Amniotic epithelial cell (primary cell): ENCODE results near the gene SYTL3.
A peak's percentile ranks its signal among the peaks of the same experiment; 100 is the strongest.
"Not testable (repeated sequence)": the region's sequence is repeated elsewhere in the genome, so short reads cannot be mapped to it uniquely, and the experiment has no call there.

ENCODE experiments used
- DNase-seq: peaks from one replicate; pipeline ENCODE4 v3.0.0-alpha.2; 2010; ENCODE audit warnings: low read depth

SYTL3 gene

DNA sequence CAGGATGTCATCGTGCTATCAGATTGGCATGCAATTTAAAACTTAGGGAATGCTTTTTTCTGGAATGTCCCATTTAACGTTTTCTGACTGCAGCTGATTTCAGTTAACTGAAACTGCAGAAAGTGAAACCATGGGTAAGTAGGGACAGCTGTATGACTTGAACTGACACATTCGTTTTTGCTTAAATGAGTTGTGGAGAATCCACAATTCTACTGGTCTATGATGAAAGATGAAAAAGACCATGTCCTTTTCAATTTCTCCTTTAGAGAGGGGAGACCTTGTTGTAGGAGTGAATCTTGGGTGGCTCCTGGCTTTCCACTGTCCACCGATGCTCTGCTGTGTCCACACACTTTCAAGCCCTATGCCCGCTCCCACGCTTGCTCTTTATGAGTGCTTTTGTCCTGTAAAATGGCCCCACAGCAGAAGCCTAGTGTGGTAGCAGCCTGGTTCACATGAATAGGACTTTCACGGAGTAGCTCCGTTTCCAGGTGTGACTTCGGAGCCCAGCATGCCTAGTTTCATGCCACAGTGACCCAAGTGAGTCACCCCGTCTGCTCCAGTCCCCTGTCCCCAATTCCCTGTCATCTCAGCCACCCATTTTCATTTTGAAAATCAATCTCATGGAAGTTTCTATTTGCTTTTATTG, 27.2 kb upstream of the SYTL3 start:
- no peak for DNase-seq

DNA sequence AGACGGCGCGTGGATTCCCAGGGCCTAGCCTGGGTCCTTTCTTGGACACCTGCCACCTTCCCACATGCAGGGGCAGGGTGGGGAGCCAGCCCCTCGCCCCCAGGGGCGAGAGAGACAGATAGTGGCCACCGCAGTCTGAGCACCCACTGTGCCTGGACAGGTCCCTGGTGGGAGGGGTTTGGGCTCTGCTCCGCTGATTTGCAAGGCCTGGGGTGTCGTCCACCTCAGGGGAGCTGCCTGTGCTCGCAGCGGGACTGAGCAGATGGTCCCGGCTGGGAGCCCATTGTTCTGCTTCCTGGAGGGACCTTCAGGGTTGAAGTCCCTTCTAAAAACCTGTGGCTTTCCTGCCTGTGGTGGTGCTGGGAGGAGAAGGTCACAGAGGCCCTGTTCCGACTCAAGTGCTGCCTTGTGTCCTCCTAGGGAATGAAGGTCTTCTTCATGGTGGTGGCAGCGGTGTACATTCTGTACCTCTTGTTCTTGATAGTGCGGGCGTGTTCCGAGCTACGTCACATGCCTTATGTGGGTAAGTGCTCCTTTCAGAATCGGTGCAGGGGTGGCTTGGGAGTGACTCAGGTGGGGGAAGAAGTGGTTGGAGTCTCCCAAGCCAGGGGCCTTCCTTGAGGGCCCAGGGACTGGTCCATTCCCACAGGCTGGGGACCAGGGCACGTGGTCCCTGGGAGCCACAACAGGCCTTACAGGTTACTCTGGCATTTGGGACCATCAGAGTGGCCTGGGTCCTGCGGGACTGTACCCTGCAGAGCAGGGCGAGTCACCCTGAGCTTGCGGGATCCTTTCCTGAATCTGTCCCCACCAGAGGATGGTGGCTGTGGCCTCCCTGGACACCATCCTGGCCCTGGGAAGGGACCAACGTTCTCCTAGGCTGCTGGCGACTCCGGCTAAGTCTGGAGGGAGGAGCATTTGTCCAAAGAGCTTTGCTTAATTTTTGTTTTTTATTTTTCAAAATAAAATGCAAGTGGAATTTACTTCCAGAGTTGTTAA, 24.9 kb upstream of the SYTL3 start:
- DNase-seq, result no peak

DNA sequence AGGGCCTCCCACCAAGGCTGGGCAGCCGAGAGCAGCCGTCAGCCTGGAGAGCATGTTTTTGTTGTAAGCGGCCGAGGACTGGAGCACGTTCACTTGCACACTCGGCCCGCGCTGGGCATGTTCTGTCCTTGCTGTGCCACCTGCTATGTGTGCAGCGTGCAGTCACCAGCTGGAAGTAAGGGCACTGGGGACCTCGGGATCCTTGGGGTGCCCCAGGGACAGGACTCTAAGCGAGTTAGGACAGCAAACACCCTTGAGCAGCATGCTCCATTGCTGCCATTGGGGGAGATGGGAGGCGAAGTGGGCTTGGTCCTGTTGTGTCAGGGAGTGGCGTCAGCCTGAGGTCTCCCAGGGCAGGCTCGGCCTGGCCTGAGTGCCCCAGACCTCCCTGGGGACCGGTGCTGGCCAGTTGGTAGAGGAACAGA, 24.0 kb upstream of the SYTL3 start:
- DNase-seq, result no peak

DNA sequence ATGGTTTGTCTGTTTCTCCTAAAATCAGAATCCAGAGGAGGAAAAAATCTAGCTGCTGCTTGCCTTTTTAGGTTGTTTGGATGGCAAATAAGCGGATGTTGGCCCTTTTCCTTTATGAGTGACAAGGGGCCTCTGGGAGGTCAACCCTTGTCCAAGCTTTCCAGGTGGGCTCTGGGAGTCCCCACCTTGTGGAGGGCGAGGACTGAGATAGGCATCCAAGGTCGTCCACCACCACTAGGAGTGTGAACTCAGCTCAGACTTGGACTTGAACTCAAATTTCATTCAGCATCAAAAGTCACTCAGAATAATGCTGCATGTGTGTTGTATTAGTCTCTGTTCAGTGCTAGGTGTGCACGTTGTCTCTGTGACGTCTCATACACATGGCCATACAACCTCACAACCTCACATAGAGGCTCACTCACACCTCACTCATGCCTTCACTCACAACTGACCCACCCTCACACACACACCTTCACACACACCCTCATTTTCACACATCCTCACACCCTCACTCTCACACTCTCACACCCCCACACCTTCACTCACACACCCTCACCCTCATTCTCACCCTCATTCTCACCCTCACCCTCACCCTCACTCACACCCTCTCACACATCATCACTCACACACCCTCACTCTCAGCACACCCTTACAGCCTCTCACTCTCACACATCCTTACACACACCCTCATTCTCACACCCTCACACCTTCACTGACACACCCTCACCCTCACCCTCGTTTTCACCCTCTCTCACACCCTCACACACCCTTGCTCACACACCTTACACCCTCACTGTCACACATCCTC, 23.3 kb upstream of the SYTL3 start:
- DNase-seq, result no peak

DNA sequence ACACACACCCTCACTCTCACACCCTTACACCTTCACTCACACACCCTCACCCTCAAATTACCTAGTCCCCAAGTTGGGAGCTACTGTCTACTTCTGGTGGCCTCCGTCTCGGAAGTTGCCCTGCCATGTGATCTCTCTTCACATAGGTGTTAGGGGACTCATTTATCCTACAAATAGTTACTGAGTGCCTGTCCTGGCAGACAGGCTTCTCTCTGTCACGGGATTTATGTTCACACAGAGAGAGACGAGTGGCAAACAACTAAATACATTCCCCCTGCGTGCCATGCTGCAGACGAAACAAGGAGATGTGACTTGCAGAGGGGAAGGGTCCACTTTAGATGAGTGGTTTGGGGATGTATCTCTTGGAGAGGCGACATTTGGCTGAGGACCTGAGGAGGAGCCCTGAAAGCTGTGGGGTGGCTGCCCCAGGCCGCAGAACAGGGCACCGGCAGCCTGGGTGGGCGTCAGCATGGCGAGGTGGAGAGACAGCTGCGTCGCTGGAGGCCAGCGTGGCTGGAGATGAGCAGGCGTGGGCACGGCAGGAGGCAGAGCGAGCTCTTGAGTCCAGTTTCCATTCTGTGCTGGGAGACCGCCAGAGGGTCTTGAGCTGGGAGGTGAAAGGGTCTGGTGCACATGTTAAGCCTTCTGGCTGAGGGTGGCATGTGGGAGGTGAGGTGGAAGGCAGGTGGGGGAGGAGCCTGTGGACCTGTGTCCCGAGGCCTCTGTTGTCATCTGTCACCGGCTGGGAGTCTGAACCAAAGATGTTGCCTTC, 22.5 kb upstream of the SYTL3 start:
- DNase-seq, result no peak

DNA sequence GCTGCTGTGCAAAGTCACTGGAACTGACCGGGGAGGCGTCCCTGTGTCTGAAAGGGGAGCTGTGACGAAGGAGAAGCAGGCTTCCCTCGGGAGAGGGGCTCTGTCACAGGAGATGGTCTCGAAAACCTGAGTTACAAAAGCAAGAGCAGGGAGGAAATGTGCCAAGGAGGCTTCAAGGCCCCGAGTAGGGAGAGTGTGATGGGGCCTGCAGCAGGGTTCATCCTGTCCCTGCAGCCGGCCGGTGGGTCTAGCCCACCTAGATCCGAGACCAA, 22.0 kb upstream of the SYTL3 start:
- no peak for DNase-seq

DNA sequence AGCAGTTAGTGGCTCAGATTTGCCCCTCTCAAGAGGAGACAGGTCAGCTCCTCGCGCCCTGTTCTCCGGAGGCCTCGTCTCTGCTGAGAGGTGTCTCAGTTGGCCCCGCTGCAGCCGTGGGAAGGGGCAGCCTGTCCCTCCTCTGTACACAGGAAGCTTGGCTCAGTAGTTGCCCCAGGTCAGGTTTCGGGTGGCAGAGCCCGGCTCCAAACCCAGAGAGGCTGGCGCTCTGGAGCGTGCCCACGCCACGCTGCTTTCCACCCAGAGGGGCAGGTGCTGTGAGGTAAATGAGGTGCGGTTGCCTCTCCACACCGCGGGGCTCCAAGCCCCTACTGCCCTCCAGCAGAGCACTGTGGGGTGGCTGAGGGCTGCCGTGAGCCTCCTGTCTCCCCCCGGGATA, 21.3 kb upstream of the SYTL3 start:
- DNase-seq, result no peak

DNA sequence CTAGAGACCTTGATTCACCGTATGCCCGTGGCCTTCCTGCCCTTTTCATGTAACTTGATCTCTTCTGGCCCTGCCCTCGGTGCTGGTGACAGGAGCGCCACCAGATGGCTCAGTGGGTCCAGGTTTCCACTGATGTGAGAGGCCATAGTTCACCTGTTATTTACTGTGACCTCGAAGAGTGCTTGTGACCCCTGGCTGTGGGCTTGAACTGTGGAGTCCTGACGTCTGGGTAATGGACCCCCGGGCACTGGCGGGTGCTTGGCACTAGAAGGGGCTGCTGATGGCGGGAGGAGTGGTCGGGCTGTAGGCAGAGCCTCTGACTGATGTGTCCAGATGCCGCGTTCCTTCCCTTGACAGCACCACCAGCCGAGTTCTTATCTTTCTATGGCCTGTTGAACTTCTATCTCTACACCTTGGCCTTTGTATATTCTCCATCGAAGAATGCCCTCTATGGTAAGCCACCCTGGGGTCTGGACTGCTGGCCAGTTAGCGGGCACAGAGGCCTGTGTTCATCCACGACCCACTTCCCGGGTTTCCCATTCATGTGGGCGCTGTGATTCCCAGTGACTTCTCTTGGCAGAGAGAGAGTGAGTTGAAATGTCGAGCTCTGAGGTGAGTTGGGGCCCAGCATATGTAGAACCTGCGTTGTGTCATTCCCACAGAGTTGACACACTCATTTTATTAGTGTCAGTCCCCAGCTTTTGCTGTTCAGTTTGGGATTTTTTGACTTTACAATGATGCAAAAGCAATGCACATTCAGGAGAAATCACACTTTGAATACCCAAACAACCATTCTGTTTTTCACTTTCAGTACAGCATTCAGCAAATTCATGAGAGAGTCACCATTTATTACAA, 20.3 kb upstream of the SYTL3 start:
- no peak for DNase-seq

DNA sequence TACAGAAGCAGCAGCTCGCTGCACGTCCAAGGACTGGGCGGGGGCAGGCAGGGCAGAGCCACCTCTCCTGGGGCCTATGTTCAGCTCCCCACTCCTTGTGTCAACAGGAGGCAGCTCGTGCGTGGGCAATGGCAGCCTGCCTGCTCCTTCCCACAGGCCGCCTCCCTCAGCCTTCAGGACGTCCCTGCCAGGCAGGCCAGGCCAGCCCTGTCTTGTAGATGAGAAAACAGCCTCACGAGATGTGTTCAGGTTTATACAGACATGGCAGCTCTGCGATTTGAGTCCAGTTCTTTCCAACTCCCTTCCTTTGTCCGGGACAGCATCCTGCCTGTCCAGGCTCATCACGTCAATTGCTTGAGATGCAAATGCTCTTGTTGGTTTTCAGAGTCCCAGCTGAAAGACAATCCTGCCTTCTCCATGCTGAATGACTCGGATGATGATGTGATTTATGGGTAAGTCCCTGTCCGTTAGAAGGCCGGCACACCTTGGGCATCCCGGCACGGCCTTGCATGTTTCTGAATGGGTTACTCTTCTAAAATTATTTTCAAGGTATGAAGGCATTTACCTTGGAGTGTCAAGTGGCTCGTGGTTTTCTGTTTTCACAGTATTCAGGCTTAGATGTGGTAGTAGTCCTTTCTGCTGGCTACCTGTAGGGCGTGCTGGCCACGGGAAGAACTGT, 18.8 kb upstream of the SYTL3 start:
- no peak for DNase-seq

DNA sequence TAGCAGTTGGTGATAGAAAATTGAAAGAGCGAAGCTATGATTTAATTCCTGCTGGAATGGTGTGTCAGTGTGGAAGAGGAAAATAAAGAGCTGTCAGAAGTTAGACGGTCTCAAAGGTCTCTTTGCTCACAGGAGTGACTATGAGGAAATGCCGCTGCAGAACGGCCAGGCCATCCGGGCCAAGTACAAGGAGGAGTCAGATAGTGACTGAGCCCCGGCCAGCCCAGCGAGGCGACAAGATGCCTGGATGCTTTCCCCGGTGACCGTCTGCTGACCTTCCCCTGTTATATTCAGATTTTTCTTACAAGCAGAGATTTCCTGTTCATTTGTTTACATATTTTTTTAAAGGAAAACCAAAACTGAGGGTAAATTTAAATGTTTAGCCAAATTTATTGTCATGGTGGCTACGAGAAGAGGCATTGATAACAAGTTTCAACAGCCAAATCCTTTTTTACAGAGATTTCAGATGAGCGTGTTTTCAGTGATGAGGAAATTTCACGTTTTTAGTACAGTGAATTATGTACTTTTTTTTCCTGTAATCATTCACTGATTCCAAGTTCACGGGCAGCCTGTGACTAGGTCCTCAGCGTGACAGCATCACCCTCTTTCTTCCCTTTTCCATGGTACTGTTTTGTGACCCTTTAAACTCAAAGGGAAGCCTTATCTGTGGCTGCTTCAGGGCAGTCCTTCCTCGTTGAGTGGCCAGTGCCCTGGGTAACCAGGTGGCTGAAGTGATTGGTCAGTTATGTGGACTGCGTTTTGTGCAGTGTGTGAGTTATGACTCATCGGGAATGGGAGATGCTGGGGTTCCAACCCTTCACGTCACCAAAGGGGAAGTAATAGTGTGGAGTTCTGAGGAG, 17.9 kb upstream of the SYTL3 start:
- peak; percentile 81 for DNase-seq

DNA sequence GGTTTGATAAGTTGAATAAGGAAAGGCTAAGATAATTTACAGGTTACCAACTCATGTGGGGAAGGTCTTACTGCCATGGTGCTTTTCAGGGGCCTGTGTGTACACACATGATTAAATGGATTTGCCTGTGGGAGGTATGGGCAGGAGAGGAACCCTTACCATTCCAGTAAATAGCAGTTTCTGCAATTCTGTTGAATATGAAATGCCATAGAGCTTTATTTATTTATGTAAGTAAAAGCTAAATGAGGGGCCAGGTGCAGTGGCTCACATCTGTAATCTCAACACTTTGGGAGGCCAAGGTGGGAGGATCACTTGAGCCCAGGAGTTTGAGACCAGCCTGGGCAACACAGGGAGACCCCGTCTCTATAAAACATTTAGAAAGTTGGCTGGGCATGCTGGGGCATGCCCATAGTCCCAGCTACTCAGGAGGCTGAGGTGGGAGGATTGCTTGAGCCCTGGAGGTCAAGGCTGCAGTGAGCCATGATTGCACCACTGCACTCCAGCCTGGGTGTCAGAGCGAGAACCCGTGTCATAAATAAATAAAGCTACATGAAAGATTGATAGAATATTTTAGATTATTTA, 17.2 kb upstream of the SYTL3 start:
- not testable (repeated sequence) for DNase-seq

DNA sequence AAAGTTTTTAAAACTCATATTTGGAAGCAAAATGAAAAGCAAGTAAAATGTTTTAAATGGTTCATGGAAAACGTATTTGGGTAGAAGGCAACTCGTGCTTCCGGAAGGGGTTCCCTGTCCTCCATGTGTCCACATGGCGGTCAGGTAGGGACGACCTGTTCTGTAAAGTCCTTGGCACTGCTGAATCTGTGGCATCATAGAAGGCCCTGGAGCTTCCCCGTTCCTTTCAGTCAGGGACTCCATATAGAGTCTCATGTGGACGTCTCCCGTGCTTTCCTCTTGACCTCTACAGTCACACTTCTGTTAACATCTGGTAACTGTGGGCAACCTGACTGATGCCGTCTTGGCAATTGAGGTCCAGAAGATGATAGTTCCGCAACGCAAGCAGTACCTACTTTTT, 16.7 kb upstream of the SYTL3 start:
- DNase-seq, result no peak

DNA sequence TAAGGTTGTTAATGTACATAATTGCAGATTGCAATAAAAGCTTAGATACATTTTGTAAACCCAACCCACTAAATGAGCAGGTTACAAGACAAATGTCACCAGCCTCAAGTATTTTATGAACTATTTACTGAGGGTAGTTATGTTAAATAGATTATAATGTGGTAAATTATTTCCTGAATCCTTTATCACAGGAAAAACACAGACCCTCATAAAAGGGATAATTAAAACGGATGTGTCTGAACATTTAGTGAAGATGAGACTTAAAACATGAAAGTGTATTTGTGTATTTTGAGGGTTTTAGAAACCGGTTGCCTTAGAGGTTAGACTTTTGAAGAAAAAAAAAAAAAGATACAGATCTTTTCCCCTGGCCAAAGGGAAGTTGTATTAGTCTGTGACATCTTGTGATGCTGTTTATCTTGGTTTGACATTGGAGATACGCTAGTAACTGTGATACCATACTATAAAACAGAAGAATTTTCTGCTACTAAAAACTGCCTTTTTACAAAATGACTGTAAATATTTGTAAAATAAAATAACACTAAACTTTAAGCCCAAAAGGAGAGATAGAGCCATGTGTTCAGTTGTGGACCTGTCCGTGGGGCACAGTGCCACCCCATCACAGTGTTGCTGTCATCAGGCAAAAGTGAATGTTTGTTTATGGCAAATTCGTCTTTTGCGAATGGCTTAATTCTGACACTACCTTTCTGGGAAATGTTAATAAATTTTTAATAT, 15.0 kb upstream of the SYTL3 start:
- no peak for DNase-seq

DNA sequence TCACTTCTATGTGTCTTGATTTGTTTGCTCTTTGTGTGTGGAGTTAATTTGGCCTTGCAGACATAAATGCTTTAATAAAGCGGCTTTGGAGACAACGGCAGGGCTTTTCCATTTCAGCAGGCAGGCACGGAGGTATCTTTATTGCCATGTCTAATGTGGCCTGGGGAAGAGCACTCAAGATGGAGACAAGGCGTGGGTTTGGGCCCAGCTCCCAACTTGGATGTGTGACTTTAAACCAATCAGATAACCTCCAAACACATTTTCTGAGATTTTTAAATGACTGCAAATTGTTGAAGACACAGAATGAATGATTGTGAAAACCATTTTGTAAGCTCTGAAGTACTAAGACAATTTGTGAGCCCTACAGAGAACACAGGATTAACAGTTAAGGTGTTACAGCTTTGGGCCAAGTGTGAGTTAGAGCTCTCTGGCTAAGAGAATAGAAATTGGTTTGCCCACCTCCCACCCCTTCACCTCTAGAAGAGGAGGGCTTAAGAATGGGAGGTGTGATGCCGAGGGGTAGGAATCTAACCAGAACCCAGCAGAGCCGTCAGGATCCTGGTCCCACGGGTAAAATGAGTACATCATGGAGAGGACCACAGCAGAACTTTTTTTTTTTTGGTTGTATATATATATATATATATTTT, 14.3 kb upstream of the SYTL3 start:
- no peak for DNase-seq

DNA sequence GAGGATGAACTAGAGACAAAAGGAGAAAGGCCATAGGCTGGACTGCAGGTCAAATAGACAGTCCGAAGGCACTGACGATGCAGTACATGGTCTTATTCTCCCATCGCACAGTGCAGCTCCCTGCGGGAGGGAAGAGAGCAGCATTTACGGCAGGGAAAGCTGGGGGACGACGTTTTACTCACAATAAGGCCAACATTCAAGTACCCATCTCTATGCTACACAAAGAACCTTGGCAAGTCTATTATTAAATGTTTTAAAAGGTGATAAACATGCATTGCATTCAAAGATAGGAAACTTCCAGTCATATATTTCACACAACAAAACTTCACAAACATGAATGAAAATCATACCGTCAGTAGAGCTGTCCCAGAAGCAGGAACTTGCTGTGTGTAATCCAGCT, 13.1 kb upstream of the SYTL3 start:
- DNase-seq, result no peak

DNA sequence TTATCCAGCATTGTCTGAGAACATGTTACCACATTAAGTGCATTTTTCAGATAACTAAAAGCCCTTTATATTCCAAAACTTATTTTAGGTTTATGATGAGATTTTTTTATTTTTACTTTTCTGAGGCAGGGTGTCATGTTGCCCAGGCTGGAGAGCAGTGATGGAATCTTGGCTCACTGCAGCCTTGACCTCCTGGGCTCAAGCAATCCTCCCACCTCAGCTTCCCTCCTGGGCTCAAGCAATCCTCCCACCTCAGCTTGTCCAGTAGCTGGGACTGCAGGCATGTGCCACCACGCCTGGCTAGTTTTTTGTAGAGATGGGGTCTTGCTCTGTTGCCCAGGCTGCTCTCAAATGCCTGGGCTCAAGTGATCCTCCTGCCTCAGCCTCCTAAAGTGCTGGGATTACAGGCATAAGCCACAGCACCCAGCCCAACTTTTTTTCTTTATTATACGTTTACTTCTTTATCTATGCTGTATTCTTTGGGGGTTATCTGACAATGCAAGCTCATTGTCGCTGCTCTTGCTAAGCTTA, 11.5 kb upstream of the SYTL3 start:
- no peak for DNase-seq

DNA sequence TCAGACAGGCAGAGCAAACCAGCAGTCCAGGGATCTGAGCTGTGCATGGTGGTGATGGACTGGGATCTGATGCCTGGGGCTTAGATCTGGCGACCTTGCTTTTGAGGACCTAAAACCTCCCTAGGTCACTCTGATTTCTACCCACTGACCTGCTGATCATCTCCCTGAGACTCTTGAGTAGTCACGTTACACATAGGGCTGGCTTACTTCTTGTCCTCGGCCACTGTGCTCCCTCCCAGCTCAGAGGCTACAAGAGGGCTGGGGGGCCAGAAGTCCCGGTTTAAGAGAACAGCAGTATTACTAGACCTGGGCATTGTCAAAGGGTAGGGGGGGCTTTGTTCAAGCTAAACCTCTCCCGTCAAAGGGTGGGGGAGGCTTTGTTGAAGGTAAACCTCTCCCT, 10.8 kb upstream of the SYTL3 start:
- DNase-seq, result no peak

DNA sequence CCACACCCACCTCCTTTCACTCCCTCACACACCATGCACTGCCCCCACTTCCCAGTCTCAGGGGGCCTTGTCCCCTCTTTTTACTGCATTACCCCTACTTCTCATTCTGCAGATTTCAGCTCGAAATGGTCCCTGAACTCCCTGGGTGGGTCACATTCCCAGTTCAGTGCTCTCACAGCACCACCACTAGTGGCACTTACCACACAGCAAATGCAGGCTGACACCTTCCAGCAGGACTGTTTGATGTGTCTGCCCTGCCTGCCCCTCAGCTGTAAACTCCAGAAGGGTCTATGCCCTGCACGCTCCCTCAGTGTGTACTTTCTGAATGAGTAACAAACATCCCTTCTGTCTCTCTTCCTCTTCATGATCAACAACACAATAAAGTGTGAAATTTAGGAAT, 9.3 kb upstream of the SYTL3 start:
- DNase-seq, result no peak
